ENCODE measurements around the gene ZDHHC14.
"Not testable (repeated sequence)": the region's sequence is repeated elsewhere in the genome, so short reads cannot be mapped to it uniquely, and the experiment has no call there.

ZDHHC14 gene

GRCh38 chr6:157555455-157556143, 174.6 kb downstream of the ZDHHC14 start:
- H3K4me1 Mint-ChIP-seq = peaks cover 12% of the 10 kb centered on the region
- no peak overlapping the region for H3K27ac Mint-ChIP-seq
- no peak overlapping the region for H3K4me3 Mint-ChIP-seq
- no peaks in the 10 kb centered on the region for H3K9me3 Mint-ChIP-seq
- no peaks in the 10 kb centered on the region for H3K36me3 Mint-ChIP-seq
- H3K27me3 Mint-ChIP-seq = no peaks in the 10 kb centered on the region

DNA sequence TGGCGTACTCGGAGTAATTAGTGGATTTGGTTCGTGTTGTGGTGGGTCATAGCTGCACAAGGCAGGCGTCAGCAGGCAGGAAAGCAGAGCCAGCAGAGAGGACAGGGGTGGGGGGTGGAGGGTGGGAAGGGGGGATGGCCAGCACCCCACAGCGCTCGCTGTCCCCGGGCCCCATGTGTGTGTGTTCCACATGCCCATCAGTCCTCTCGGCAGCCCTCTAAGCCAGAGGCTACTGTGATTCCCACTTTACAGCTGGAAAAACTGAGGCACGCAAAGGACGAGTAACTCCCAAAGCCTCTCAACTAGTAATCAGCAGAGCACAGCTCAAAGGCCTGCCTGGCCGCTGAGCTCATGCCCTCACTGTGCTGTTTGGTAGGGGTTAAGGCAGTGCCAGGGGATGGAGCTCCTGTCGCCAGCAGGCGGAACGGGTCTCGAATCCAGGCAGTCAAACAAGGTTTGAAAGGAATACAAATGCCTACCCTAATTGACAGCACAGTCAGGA, 175.2 kb downstream of the ZDHHC14 start:
- Mint-ChIP-seq H3K36me3 (no peaks in the 10 kb centered on the region), H3K27ac (no peak overlapping the region), H3K9me3 (no peaks in the 10 kb centered on the region), H3K4me3 (no peak overlapping the region), H3K4me1 (peaks cover 14% of the 10 kb centered on the region), H3K27me3 (no peaks in the 10 kb centered on the region)

- Mint-ChIP-seq H3K27ac (no peak overlapping the region), H3K36me3 (no peaks in the 10 kb centered on the region), H3K9me3 (no peaks in the 10 kb centered on the region), H3K27me3 (no peaks in the 10 kb centered on the region), H3K4me1 (peaks cover 16% of the 10 kb centered on the region), H3K4me3 (no peak overlapping the region)
Measured at GRCh38 chr6:157556671-157557430, 175.9 kb downstream of the ZDHHC14 start.

DNA sequence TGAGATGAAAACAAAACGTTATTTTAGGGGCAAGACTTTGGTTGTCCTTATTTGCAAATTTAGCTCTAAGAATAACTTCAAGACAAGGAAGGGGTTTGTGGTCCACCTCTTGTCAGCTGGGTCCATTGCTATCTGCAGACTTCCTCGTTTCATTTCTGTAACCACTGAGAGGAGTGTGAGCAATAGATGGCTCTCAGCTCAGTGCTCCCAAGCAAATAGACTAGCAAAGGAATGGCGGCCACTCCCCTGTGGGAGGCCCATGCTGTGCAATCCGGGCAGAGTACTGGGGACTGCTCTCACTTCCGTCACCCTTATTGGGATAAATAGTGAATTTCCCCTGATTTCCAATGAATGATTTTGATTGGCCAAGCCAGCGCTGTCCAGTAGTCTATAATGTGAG, 176.6 kb downstream of the ZDHHC14 start:
- H3K4me1 Mint-ChIP-seq = peaks cover 20% of the 10 kb centered on the region
- H3K27ac Mint-ChIP-seq = no peak overlapping the region
- H3K9me3 Mint-ChIP-seq = no peaks in the 10 kb centered on the region
- no peak overlapping the region for H3K4me3 Mint-ChIP-seq
- H3K36me3 Mint-ChIP-seq = no peaks in the 10 kb centered on the region
- H3K27me3 Mint-ChIP-seq = no peaks in the 10 kb centered on the region

GRCh38 chr6:157558049-157558448, 177.1 kb downstream of the ZDHHC14 start:
- Mint-ChIP-seq H3K27me3 (no peaks in the 10 kb centered on the region), H3K4me3 (no peak overlapping the region), H3K4me1 (peaks cover 20% of the 10 kb centered on the region), H3K9me3 (no peaks in the 10 kb centered on the region), H3K27ac (no peak overlapping the region), H3K36me3 (no peaks in the 10 kb centered on the region)

DNA sequence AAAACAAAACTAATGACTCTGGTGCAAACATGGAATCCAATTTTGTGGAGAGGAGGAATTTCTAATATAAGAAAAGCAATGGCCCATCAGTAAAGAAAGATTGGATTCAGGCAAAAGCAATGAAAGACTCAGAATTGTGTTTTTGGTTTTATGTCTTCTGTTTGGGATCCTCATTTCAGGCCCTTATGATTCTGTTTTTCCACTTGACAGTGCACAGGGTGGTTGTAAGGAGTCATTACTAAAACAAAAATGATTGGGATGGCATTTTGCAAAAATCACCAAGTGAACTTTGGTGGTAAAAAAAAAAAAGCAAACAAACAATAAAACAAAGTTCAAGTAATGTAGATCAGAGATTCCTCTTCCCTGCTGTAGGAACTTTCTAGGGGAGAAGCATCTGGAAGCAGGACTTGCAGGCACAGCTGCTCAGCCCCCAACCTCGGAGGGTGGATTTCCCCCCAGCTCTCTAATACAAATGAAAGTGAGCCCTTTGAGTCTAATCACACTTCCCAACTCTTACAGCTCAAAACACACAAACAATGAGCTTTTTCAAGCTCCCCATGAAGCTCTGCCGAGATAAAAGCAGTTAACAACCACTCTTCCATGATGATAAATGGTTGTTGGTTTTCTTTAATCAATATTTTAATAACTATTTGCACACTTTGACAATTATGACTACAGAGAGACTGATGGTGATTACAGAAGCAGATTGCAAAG, 177.7 kb downstream of the ZDHHC14 start:
- Mint-ChIP-seq H3K4me3 (no peak overlapping the region), H3K9me3 (no peaks in the 10 kb centered on the region), H3K27me3 (no peaks in the 10 kb centered on the region), H3K36me3 (no peaks in the 10 kb centered on the region), H3K27ac (no peak overlapping the region), H3K4me1 (peaks cover 20% of the 10 kb centered on the region)

DNA sequence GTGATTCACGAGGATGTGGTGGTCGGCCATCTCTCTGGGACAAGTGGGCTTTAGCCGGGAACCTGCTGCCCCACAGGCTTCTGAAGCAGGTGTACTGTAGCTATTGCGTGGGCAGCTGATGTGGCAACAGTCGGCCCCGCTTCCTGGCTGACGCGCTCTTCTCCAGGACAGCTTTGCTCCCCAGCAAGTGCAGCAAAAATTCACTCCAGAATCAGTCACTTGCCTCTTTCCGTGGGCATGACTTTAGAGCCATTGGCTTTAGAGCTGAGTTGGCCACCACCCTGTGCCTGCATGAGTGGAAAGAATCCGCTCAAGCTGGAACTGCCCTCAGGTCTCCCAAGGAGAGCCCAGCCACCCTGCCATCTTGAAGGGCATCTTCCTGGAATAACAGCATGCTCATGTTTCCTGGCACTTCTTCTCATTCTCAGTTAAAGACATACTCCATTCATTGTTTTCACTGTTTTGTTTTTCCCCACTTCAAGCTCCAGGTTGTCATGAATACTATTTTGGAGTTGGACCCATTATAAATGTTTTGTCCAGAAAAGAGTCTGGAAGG, 178.3 kb downstream of the ZDHHC14 start:
- Mint-ChIP-seq H3K36me3 (no peaks in the 10 kb centered on the region), H3K4me3 (no peak overlapping the region), H3K27me3 (no peaks in the 10 kb centered on the region), H3K27ac (no peak overlapping the region), H3K4me1 (peaks cover 20% of the 10 kb centered on the region), H3K9me3 (no peaks in the 10 kb centered on the region)

- H3K4me3 Mint-ChIP-seq, H3K9me3 Mint-ChIP-seq, H3K27ac Mint-ChIP-seq, H3K27me3 Mint-ChIP-seq, H3K36me3 Mint-ChIP-seq: not testable (repeated sequence)
- H3K4me1 Mint-ChIP-seq = peaks cover 20% of the 10 kb centered on the region
Measured at GRCh38 chr6:157560063-157560462, 179.1 kb downstream of the ZDHHC14 start.

DNA sequence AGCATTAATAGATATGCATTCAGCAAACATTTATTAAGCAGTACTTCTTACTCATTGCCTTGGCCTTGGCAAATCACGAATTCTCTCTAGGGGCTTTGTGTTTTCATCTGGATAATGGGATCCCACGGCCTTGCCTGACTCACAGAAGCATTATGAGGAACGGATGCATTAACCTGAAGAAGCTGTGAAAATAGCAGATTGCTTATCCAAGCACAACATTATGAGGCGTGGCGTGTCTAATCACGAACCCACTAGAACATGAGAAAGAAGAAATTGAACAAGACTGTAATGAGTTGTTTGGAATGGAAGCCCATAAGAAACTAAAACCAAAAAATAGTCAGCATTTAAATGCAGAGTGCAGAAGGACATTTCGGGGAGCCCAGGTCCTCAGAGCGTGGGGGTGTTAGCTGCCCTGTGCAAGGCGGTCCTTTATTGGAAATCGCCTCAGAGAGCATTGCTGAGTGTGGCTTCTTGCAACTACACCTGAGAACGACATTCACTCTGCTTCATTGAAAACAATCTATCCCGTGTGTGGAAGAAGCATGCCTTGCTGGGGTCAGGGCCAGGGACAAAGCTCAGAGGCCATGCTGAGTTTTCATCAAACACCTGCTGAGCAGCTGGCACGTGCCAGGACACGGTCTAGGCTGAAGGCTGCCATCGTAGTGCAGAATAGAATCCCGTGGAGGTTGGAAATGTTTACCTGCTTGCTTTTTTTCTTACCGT, 179.9 kb downstream of the ZDHHC14 start:
- Mint-ChIP-seq H3K9me3 (no peaks in the 10 kb centered on the region), H3K4me3 (no peak overlapping the region), H3K36me3 (no peaks in the 10 kb centered on the region), H3K27me3 (no peaks in the 10 kb centered on the region), H3K27ac (no peak overlapping the region), H3K4me1 (peaks cover 20% of the 10 kb centered on the region)

GRCh38 chr6:157561414-157561790, 180.4 kb downstream of the ZDHHC14 start:
- no peak overlapping the region for H3K27ac Mint-ChIP-seq
- H3K27me3 Mint-ChIP-seq = no peaks in the 10 kb centered on the region
- no peaks in the 10 kb centered on the region for H3K36me3 Mint-ChIP-seq
- H3K4me3 Mint-ChIP-seq = no peak overlapping the region
- no peaks in the 10 kb centered on the region for H3K9me3 Mint-ChIP-seq
- H3K4me1 Mint-ChIP-seq = peaks cover 20% of the 10 kb centered on the region

- Mint-ChIP-seq H3K4me3 (no peak overlapping the region), H3K27me3 (no peaks in the 10 kb centered on the region), H3K9me3 (no peaks in the 10 kb centered on the region), H3K36me3 (no peaks in the 10 kb centered on the region), H3K4me1 (peaks cover 20% of the 10 kb centered on the region), H3K27ac (no peak overlapping the region)
Measured at GRCh38 chr6:157561929-157562810, 181.2 kb downstream of the ZDHHC14 start.

- peaks cover 20% of the 10 kb centered on the region for H3K4me1 Mint-ChIP-seq
- no peaks in the 10 kb centered on the region for H3K27me3 Mint-ChIP-seq
- H3K36me3 Mint-ChIP-seq = no peaks in the 10 kb centered on the region
- no peak overlapping the region for H3K27ac Mint-ChIP-seq
- no peak overlapping the region for H3K4me3 Mint-ChIP-seq
- no peaks in the 10 kb centered on the region for H3K9me3 Mint-ChIP-seq
Measured at GRCh38 chr6:157562997-157563396, 182.0 kb downstream of the ZDHHC14 start.

DNA sequence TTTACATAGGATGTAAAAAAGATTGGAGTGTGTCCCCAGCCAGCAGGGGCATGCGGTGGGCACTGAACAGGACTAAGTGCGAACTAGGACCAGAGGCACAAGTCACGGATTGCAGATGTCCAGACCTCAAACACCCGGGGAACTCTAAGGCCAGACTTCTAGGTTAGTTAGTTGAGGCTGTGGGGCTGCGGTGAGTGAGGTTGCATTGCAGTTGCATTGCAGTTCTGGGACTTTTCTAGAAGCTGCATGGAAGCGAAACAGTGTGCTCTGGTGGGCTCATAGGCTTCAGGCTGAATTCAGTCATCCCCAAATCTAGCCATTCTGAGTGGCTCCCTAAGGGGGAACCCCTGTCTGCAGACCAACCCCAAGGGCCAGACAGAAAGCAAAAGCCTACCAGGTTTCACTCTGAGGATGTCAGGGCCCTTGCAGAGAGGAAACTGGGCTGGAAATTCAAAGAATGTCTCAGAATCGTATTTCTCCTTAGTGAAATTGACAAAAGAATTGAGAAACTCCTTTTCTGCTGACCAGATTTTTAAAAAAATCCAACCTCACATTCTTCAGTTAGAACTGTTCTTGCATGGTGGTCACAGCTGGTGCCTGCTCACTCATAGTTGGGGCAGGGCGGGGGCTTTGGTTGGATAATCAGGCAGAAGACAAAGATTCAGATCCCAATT, 182.8 kb downstream of the ZDHHC14 start:
- H3K4me3 Mint-ChIP-seq = no peak overlapping the region
- H3K27ac Mint-ChIP-seq = no peak overlapping the region
- no peaks in the 10 kb centered on the region for H3K36me3 Mint-ChIP-seq

DNA sequence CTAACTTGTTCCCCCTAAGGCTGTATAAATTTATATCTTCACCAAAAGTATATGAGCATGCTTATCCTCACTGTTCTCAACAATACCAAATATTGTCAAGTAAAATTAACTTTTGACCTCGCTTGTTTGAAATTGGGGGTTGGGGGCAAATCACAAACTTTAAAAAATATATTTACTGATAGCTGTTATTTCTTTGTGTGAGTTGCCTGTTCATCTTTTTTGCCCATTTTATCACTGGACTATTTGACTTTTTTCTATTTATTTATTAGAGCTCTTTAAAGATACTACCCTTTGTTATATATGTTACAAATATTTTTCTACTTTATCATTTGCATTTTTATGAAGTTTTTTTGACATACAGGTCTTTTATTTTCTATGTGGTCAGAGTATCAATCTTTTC, 187.7 kb downstream of the ZDHHC14 start:
- Mint-ChIP-seq H3K27me3 (no peaks in the 10 kb centered on the region), H3K36me3 (no peaks in the 10 kb centered on the region), H3K9me3 (no peaks in the 10 kb centered on the region), H3K4me3 (no peak overlapping the region), H3K27ac (no peak overlapping the region), H3K4me1 (peaks cover 24% of the 10 kb centered on the region)

More for the DNA sequence above, 182.8 kb downstream of the ZDHHC14 start:
- peaks cover 20% of the 10 kb centered on the region for H3K4me1 Mint-ChIP-seq
- H3K9me3 Mint-ChIP-seq = no peaks in the 10 kb centered on the region
- no peaks in the 10 kb centered on the region for H3K27me3 Mint-ChIP-seq

Data from activated naive CD4-positive, alpha-beta T cell treated with anti-CD3 and anti-CD28 coated beads, Interleukin-2, amount 50 U/mL, for 24 hours (primary cell).